ENCODE measurements around the gene NAGPA.
"Not testable (repeated sequence)": the region's sequence is repeated elsewhere in the genome, so short reads cannot be mapped to it uniquely, and the experiment has no call there.

The NAGPA gene

GRCh38 chr16:5033256-5034166, at the start of gene NAGPA:
Gene NAGPA (minus strand): TSS chr16:5033935. CDS start chr16:5033914, 21 bp downstream.
- DNase-seq = peak; percentile 83

- DNase-seq = not testable (repeated sequence)
These were observed 47.3 kb upstream of the NAGPA start for GRCh38 chr16:5080996-5081395.

- DNase-seq = not testable (repeated sequence)
These were observed 46.7 kb upstream of the NAGPA start for GRCh38 chr16:5080461-5080860.

GRCh38 chr16:5078626-5079025, 44.9 kb upstream of the NAGPA start:
- no peak for DNase-seq

GRCh38 chr16:5077304-5077703, 43.6 kb upstream of the NAGPA start:
- DNase-seq = no peak

- no peak for DNase-seq
These were observed 41.9 kb upstream of the NAGPA start for GRCh38 chr16:5075637-5076036.

- not testable (repeated sequence) for DNase-seq
These were observed 40.0 kb upstream of the NAGPA start for GRCh38 chr16:5073771-5074170.

GRCh38 chr16:5073279-5073629, 39.5 kb upstream of the NAGPA start:
- no peak for DNase-seq

- no peak for DNase-seq
These were observed 38.9 kb upstream of the NAGPA start for GRCh38 chr16:5072334-5073278.

GRCh38 chr16:5071681-5072333, 38.1 kb upstream of the NAGPA start, which contains the start of gene ALG1:
Gene ALG1 (plus strand): TSS chr16:5071843. CDS start chr16:5071850, 7 bp downstream.
- peak; percentile 90 for DNase-seq

GRCh38 chr16:5071341-5071680, 37.6 kb upstream of the NAGPA start:
- DNase-seq = no peak

- no peak for DNase-seq
These were observed 36.9 kb upstream of the NAGPA start for GRCh38 chr16:5070431-5071186.

- DNase-seq = no peak
These were observed 36.1 kb upstream of the NAGPA start for GRCh38 chr16:5069854-5070253.

- no peak for DNase-seq
These were observed 35.3 kb upstream of the NAGPA start for GRCh38 chr16:5069048-5069447.

- DNase-seq = no peak
These were observed 32.8 kb upstream of the NAGPA start for GRCh38 chr16:5066511-5066910.

GRCh38 chr16:5065813-5066212, 32.1 kb upstream of the NAGPA start, which contains the start of gene C16orf89:
Gene C16orf89 (minus strand): TSS chr16:5065956. CDS start chr16:5065908, 48 bp downstream.
- DNase-seq = no peak

GRCh38 chr16:5065326-5065725, 31.6 kb upstream of the NAGPA start:
- DNase-seq = no peak

GRCh38 chr16:5064915-5065314, 31.2 kb upstream of the NAGPA start:
- DNase-seq = no peak

GRCh38 chr16:5062790-5063765, 29.3 kb upstream of the NAGPA start:
- DNase-seq = no peak

GRCh38 chr16:5062051-5062450, 28.3 kb upstream of the NAGPA start:
- DNase-seq = no peak

- no peak for DNase-seq
These were observed 26.4 kb upstream of the NAGPA start for GRCh38 chr16:5060073-5060641.
